Astrocyte (in vitro differentiated cells and primary cell): Measurements from ENCODE around the gene PACSIN1. TPM values are rescaled to one million over a fixed set of nuclear protein-coding genes. Genes with fewer than 3 reads are reported as not detected.

Source experiments
- DNase-seq: peaks from one replicate; pipeline ENCODE4 v3.0.0-alpha.2; 2010; ENCODE audit warnings: low read depth
- FAIRE-seq: peaks from 2 replicates; lab custom pipeline; 2011; peaks lifted over from hg19 to GRCh38; lab: Jason Lieb, UNC
- H2AFZ ChIP-seq: 2 replicates; pipeline ENCODE4 v1.6.0; 2012; ENCODE audit warnings: low read depth, low read length, inconsistent platforms
- H3K27ac ChIP-seq: 2 replicates; pipeline ENCODE4 v1.5.1; 2011; ENCODE audit warnings: low read depth, low read length, inconsistent platforms
- H3K27me3 ChIP-seq: 2 replicates; pipeline ENCODE4 v1.6.0; 2011; ENCODE audit warnings: low read length, inconsistent platforms; ENCODE audit not compliant: insufficient read depth
- H3K36me3 ChIP-seq: 2 replicates; pipeline ENCODE4 v1.5.1; 2011; ENCODE audit warnings: low read length, inconsistent platforms; ENCODE audit not compliant: insufficient read depth
- H3K4me1 ChIP-seq: 2 replicates; pipeline ENCODE4 v1.5.1; 2011; ENCODE audit warnings: low read length, inconsistent platforms; ENCODE audit not compliant: insufficient read depth
- H3K4me2 ChIP-seq: 2 replicates; pipeline ENCODE4 v1.6.0; 2012; ENCODE audit warnings: low read length, inconsistent platforms
- H3K4me3 ChIP-seq: 2 replicates; pipeline ENCODE4 v1.5.1; 2011; ENCODE audit warnings: low read depth, mild to moderate bottlenecking, low read length, inconsistent platforms; ENCODE audit not compliant: insufficient read depth
- H3K79me2 ChIP-seq: 2 replicates; pipeline ENCODE4 v1.6.0; 2012; ENCODE audit warnings: mild to moderate bottlenecking, low read length, inconsistent platforms; ENCODE audit not compliant: insufficient read depth
- H3K9ac ChIP-seq: 2 replicates; pipeline ENCODE4 v1.6.0; 2012; ENCODE audit warnings: mild to moderate bottlenecking, low read length, inconsistent platforms
- H3K9me3 ChIP-seq: 2 replicates; pipeline ENCODE4 v1.5.1; 2012; ENCODE audit warnings: low read depth, mild to moderate bottlenecking, low read length, inconsistent platforms; ENCODE audit not compliant: insufficient read depth
- H4K20me1 ChIP-seq: 2 replicates; pipeline ENCODE4 v1.6.0; 2012; ENCODE audit warnings: low read length, inconsistent platforms; ENCODE audit not compliant: insufficient read depth
- H3K27ac Mint-ChIP-seq: one replicate; pipeline ENCODE4 v1.8.0; 2021; ENCODE audit warnings: mild to moderate bottlenecking, mixed read lengths; ENCODE audit not compliant: unreplicated experiment
- H3K27me3 Mint-ChIP-seq: one replicate; pipeline ENCODE4 v1.8.0; 2021; ENCODE audit warnings: low read depth, mixed read lengths; ENCODE audit not compliant: unreplicated experiment
- H3K36me3 Mint-ChIP-seq: one replicate; pipeline ENCODE4 v1.8.0; 2021; ENCODE audit warnings: low read depth, mixed read lengths; ENCODE audit not compliant: unreplicated experiment
- H3K4me1 Mint-ChIP-seq: one replicate; pipeline ENCODE4 v1.8.0; 2021; ENCODE audit warnings: low read depth, mixed read lengths; ENCODE audit not compliant: unreplicated experiment
- H3K4me3 Mint-ChIP-seq: one replicate; pipeline ENCODE4 v1.8.0; 2021; ENCODE audit warnings: mild to moderate bottlenecking, moderate library complexity, mixed read lengths; ENCODE audit not compliant: unreplicated experiment
- H3K9me3 Mint-ChIP-seq: one replicate; pipeline ENCODE4 v1.8.0; 2021; ENCODE audit warnings: mild to moderate bottlenecking, mixed read lengths; ENCODE audit not compliant: unreplicated experiment
- CTCF ChIP-seq: IDR thresholded peaks from 2 replicates; pipeline ENCODE4 v1.5.1; 2011; ENCODE audit warnings: low read depth, mild to moderate bottlenecking, inconsistent platforms, low read length, moderate library complexity; ENCODE audit not compliant: insufficient read depth
- EZH2 ChIP-seq: IDR thresholded peaks from 2 replicates; pipeline ENCODE4 v1.6.1; 2012; ENCODE audit warnings: mild to moderate bottlenecking, low read length, inconsistent platforms; ENCODE audit not compliant: insufficient read depth
- total RNA-seq: library from RNA; stranded (reverse); gene quantifications from 2 replicates; pipeline ENCODE4 v1.2.1, GENCODE V29; 2021

PACSIN1 gene
- total RNA-seq, 1 donor from 2014 or later, result 0.32 TPM

- H3K4me3 ChIP-seq, result no peak overlapping the region
- Mint-ChIP-seq H3K9me3 (peaks cover under 1% of the 10 kb centered on the region), H3K4me1 (no peaks in the 10 kb centered on the region), H3K27ac (no peak overlapping the region), H3K36me3 (no peaks in the 10 kb centered on the region), H3K27me3 (peaks cover 36% of the 10 kb centered on the region), H3K4me3 (no peak overlapping the region)
- peaks cover 5% of the 10 kb centered on the region for H3K4me1 ChIP-seq
- H3K79me2 ChIP-seq, result no peaks in the 10 kb centered on the region
- TF ChIP-seq EZH2 (no peak), CTCF (no peak)
- FAIRE-seq, result no peak
- no peak overlapping the region for H3K9ac ChIP-seq
- H3K27ac ChIP-seq, result no peak overlapping the region
- H3K4me2 ChIP-seq, result no peak overlapping the region
- H2AFZ ChIP-seq, result no peak overlapping the region
- no peaks in the 10 kb centered on the region for H4K20me1 ChIP-seq
- no peak for DNase-seq
- H3K36me3 ChIP-seq, result no peaks in the 10 kb centered on the region
- H3K27me3 ChIP-seq, result peaks cover 7% of the 10 kb centered on the region
- no peaks in the 10 kb centered on the region for H3K9me3 ChIP-seq
Observed at GRCh38 chr6:34513646-34514045, 47.8 kb downstream of the PACSIN1 start.

DNA sequence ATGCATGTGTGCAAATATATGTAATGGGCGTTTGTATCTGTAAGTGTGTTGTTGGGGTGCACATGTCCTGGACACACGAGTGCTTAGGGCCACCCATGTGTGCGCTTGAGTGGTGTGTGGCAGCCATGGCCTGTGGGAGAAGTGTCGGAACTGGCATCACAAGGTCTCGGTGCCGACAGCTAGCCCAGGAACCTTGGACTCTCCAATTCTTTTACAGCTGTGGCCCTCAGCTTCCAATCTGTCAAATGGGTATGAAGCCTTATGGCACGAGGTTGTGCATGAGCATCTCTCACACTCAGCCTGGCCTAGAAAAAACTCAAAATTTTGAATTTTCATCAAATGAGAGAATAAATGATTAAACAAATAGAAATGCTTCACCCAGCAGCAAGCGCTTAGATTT, 48.2 kb downstream of the PACSIN1 start:
- Histone ChIP-seq H4K20me1 (no peaks in the 10 kb centered on the region), H3K4me1 (peaks cover 5% of the 10 kb centered on the region), H3K27ac (no peak overlapping the region), H3K4me2 (no peak overlapping the region), H3K79me2 (no peaks in the 10 kb centered on the region), H2AFZ (peak overlapping the region; percentile 47), H3K4me3 (no peak overlapping the region), H3K27me3 (peaks cover 7% of the 10 kb centered on the region), H3K36me3 (no peaks in the 10 kb centered on the region), H3K9me3 (no peaks in the 10 kb centered on the region), H3K9ac (no peak overlapping the region)
- Mint-ChIP-seq H3K4me1 (no peaks in the 10 kb centered on the region), H3K4me3 (no peak overlapping the region), H3K27ac (no peak overlapping the region), H3K36me3 (no peaks in the 10 kb centered on the region), H3K27me3 (peaks cover 40% of the 10 kb centered on the region), H3K9me3 (peaks cover 3% of the 10 kb centered on the region)
- no peak for TF ChIP-seq EZH2
- TF ChIP-seq CTCF, result no peak
- DNase-seq (no peak), FAIRE-seq (no peak)

GRCh38 chr6:34514593-34515472, 49.0 kb downstream of the PACSIN1 start:
- H3K4me1 ChIP-seq, result peaks cover 5% of the 10 kb centered on the region
- no peaks in the 10 kb centered on the region for H3K4me1 Mint-ChIP-seq
- H4K20me1 ChIP-seq, result no peaks in the 10 kb centered on the region
- H3K4me3 Mint-ChIP-seq, result peak overlapping the region; percentile 45
- DNase-seq (peak; percentile 50), FAIRE-seq (no peak)
- no peaks in the 10 kb centered on the region for H3K36me3 Mint-ChIP-seq
- no peaks in the 10 kb centered on the region for H3K36me3 ChIP-seq
- no peaks in the 10 kb centered on the region for H3K9me3 ChIP-seq
- no peak overlapping the region for H3K4me3 ChIP-seq
- H3K9me3 Mint-ChIP-seq, result peaks cover 3% of the 10 kb centered on the region
- peak overlapping the region; percentile 59 for H3K4me2 ChIP-seq
- H3K27me3 ChIP-seq, result peaks cover 7% of the 10 kb centered on the region
- no peaks in the 10 kb centered on the region for H3K79me2 ChIP-seq
- no peak overlapping the region for H3K27ac ChIP-seq
- no peak overlapping the region for H3K27ac Mint-ChIP-seq
- peak overlapping the region; percentile 47 for H2AFZ ChIP-seq
- TF ChIP-seq CTCF, result no peak
- no peak for TF ChIP-seq EZH2
- peaks cover 44% of the 10 kb centered on the region for H3K27me3 Mint-ChIP-seq
- no peak overlapping the region for H3K9ac ChIP-seq
